ENCODE measurements around the gene LAD1. TPM values are rescaled to one million over a fixed set of nuclear protein-coding genes. Genes with fewer than 3 reads are reported as not detected.

The LAD1 gene
- polyA plus RNA-seq, 1 of the 3 experiments (the other 2 are of a cell fraction) = not detected

DNA sequence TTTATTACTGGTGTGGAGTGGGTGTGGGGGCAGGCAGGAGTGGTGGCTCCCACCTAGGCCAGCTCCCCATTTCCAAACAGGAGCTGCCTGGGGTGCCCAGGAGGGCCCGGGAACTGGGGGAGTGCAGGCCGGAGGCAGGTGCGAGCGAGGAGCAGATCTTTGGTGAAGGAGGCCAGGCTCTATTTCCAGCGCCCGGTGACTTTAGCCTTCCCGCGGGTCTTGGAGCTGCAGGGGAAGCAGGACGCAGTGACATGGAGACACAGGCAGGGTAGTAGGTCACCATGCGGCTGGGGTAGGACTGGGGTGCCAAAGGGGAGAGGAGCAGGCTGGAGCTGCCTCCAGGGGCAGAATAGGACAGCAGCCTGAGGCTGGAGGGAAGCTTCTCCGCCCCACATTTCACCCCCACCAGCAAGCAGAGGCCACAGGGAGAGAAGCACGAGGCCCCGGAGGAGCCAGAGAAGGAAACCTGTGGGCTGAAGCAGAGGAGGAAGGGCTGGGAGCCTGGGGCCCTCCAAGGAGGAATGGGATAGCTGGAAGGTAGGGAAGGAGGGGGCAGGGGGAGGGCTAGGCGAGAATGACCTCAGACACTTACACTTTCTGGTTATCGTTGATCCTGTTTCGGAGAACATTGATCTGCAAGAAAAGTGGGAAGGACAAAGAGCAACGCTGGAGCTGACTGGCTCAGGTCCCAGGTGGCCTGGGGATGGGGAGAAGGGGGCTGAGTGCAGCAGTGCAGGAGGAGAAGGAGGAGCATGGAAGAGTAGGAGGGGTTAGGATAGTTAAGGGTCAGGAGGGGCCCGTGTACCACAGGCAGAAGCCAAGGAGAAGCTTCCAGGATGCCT lies 39.9 kb downstream of the LAD1 start (continued):
- TF ChIP-seq CHD2 (IDR thresholded peaks at IDR 0.05; ENCODE audit: low read length, partially characterized antibody) (no peak), POLR2AphosphoS5 (IDR thresholded peaks at IDR 0.05; ENCODE audit: low read depth, low read length) (no peak), EP300 (IDR thresholded peaks at IDR 0.05; ENCODE audit: borderline replicate concordance in 1 of 2, low read depth in 1 of 2, low read length in 1 of 2) (no peak), GATA2 (CRISPR knock-in tag; IDR thresholded peaks at IDR 0.05) (no peak), FOXM1 (IDR thresholded peaks at IDR 0.05; ENCODE audit: low read depth) (no peak)
- TF ChIP-seq, protein P1, sequence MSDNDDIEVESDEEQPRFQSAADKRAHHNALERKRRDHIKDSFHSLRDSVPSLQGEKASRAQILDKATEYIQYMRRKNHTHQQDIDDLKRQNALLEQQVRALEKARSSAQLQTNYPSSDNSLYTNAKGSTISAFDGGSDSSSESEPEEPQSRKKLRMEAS (IDR thresholded peaks at IDR 0.05; ENCODE audit: low read depth) = no peak

DNA sequence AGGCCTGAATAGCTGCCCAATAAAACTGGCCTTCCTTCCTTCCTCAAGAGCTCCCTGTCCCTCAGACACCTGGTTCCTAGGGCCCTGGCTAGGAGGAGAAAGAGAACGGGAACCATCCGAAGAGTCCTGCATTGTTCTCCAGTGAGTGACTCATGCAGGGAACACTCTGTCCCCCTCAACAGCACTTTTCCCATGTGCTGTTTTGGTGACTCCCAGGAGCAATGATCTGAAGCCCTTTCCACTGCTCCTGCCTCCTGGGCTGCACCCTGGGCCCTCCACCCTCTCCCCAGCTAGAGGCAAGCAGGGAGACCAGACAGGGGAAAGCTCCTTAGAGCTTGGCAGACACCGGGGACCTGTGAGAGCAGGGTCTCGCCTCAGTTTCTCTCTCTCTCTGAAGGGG lies 40.5 kb downstream of the LAD1 start:
- H3F3A ChIP-seq (replicated peaks; ENCODE audit: insufficient read depth) = no peaks in the 10 kb centered on the region
- H2AFZ ChIP-seq (ENCODE audit: low read depth) = no peak overlapping the region
- no peak for TF ChIP-seq MEF2A (IDR thresholded peaks at IDR 0.05; ENCODE audit: borderline replicate concordance, low read depth)
- TF ChIP-seq, protein P1 (IDR thresholded peaks at IDR 0.05; ENCODE audit: low read depth) = no peak
- TF ChIP-seq RAD21 (IDR thresholded peaks at IDR 0.05; ENCODE audit: low read length) = no peak
- TF ChIP-seq POLR2AphosphoS5 (IDR thresholded peaks at IDR 0.05; ENCODE audit: low read depth, low read length) = no peak
- TF ChIP-seq EZH2phosphoT487 (IDR thresholded peaks at IDR 0.05; ENCODE audit: borderline replicate concordance, low read depth) = no peak
- TF ChIP-seq TEAD4 (IDR thresholded peaks at IDR 0.05; ENCODE audit: borderline replicate concordance, insufficient read depth) = no peak
- TF ChIP-seq, protein P2, sequence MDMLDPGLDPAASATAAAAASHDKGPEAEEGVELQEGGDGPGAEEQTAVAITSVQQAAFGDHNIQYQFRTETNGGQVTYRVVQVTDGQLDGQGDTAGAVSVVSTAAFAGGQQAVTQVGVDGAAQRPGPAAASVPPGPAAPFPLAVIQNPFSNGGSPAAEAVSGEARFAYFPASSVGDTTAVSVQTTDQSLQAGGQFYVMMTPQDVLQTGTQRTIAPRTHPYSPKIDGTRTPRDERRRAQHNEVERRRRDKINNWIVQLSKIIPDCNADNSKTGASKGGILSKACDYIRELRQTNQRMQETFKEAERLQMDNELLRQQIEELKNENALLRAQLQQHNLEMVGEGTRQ (IDR thresholded peaks at IDR 0.05; ENCODE audit: borderline replicate concordance, low read depth, low read length) = no peak
- TF ChIP-seq, protein P3, sequence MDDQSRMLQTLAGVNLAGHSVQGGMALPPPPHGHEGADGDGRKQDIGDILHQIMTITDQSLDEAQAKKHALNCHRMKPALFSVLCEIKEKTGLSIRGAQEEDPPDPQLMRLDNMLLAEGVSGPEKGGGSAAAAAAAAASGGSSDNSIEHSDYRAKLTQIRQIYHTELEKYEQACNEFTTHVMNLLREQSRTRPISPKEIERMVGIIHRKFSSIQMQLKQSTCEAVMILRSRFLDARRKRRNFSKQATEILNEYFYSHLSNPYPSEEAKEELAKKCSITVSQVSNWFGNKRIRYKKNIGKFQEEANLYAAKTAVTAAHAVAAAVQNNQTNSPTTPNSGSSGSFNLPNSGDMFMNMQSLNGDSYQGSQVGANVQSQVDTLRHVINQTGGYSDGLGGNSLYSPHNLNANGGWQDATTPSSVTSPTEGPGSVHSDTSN (IDR thresholded peaks at IDR 0.05) = no peak
- no peak for TF ChIP-seq YY1 (IDR thresholded peaks at IDR 0.05; ENCODE audit: low read depth)
- TF ChIP-seq, protein P4, sequence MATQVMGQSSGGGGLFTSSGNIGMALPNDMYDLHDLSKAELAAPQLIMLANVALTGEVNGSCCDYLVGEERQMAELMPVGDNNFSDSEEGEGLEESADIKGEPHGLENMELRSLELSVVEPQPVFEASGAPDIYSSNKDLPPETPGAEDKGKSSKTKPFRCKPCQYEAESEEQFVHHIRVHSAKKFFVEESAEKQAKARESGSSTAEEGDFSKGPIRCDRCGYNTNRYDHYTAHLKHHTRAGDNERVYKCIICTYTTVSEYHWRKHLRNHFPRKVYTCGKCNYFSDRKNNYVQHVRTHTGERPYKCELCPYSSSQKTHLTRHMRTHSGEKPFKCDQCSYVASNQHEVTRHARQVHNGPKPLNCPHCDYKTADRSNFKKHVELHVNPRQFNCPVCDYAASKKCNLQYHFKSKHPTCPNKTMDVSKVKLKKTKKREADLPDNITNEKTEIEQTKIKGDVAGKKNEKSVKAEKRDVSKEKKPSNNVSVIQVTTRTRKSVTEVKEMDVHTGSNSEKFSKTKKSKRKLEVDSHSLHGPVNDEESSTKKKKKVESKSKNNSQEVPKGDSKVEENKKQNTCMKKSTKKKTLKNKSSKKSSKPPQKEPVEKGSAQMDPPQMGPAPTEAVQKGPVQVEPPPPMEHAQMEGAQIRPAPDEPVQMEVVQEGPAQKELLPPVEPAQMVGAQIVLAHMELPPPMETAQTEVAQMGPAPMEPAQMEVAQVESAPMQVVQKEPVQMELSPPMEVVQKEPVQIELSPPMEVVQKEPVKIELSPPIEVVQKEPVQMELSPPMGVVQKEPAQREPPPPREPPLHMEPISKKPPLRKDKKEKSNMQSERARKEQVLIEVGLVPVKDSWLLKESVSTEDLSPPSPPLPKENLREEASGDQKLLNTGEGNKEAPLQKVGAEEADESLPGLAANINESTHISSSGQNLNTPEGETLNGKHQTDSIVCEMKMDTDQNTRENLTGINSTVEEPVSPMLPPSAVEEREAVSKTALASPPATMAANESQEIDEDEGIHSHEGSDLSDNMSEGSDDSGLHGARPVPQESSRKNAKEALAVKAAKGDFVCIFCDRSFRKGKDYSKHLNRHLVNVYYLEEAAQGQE (IDR thresholded peaks at IDR 0.05; ENCODE audit: low read depth, low read length) = no peak
- no peak for TF ChIP-seq CHD2 (IDR thresholded peaks at IDR 0.05; ENCODE audit: low read length, partially characterized antibody)
- no peak for TF ChIP-seq SIN3A (IDR thresholded peaks at IDR 0.05; ENCODE audit: borderline replicate concordance, low read depth, low read length)
- TF ChIP-seq SMC3 (IDR thresholded peaks at IDR 0.05; ENCODE audit: low read depth, low read length) = no peak
- TF ChIP-seq RXRA (IDR thresholded peaks at IDR 0.05; ENCODE audit: borderline replicate concordance, low read depth) = no peak
- TF ChIP-seq RCOR1 (IDR thresholded peaks at IDR 0.05; ENCODE audit: low read length) = no peak
- no peaks in the 10 kb centered on the region for H3K9me3 ChIP-seq
- no peaks in the 10 kb centered on the region for H3K79me2 ChIP-seq (ENCODE audit: insufficient read depth)
- no peaks in the 10 kb centered on the region for H3K9me2 ChIP-seq
- no peaks in the 10 kb centered on the region for H3K36me3 ChIP-seq (replicated peaks in 1 of 2; ENCODE audit: control insufficient read depth in 1 of 2, insufficient read depth in 2 of 2, low read length in 1 of 2)
- peaks cover 3% of the 10 kb centered on the region; the same call in 1 of the 2 replicates for H3K27me3 ChIP-seq (ENCODE audit: insufficient read depth)
- no peak overlapping the region for H3K4me2 ChIP-seq
- ChIA-PET CTCF (interaction anchor here (1.0 to 17.5 kb wide), 10 partner anchors 10 to 107 kb away, joined by 3 to 329 read pairs (median 28); no protein-coding TSS in a partner anchor), POLR2A (no interaction called here)
- no peak overlapping the region for H3K27ac ChIP-seq (ENCODE audit: low read depth in 2 of 2, low read length in 1 of 2)
- no peak overlapping the region for H3K4me3 ChIP-seq (ENCODE audit: low read depth in 2 of 2, low read length in 1 of 2)
- 73% methylated on average over 4 of the region's 4 CpGs for WGBS (ENCODE audit: low lambda C conversion rate)
- no peak overlapping the region for H3K9ac ChIP-seq
- no peaks in the 10 kb centered on the region for H4K20me1 ChIP-seq (ENCODE audit: insufficient read depth)
- peaks cover 0 to 2% of the 10 kb centered on the region in 2 experiments; a peak in 1 of 4 replicates for H3K4me1 ChIP-seq (ENCODE audit: control insufficient read depth in 1 of 2, insufficient read depth in 2 of 2, low read depth in 1 of 2, low read length in 1 of 2)
- DNase-seq = no peak

Measured in SK-N-SH (cell line).